Muscle layer of duodenum (tissue), 2 donors: ENCODE measurements around the gene CDHR5.

Experiments used
- H3K27ac ChIP-seq: one replicate; pipeline ENCODE4 v1.7.0; 2013; ENCODE audit warnings: mild to moderate bottlenecking, low read length
- H3K27me3 ChIP-seq: one replicate; pipeline ENCODE4 v1.7.0; 2013; ENCODE audit warnings: low read depth, mild to moderate bottlenecking, control low read depth, low read length
- H3K36me3 ChIP-seq, 2 donors: one replicate each; pipeline ENCODE4 v1.7.0; 2013; ENCODE audit warnings: low read length in 2 of 2, control low read depth in 1 of 2, mild to moderate bottlenecking in 1 of 2; ENCODE audit not compliant: insufficient read depth in 2 of 2, control insufficient read depth in 1 of 2
- H3K4me1 ChIP-seq, 2 donors: one replicate each; pipeline ENCODE4 v1.7.0; 2013; ENCODE audit warnings: low read length in 2 of 2, mild to moderate bottlenecking in 2 of 2, control low read depth in 1 of 2, moderate library complexity in 1 of 2; ENCODE audit not compliant: insufficient read depth in 2 of 2, control insufficient read depth in 1 of 2
- H3K4me3 ChIP-seq, 2 donors: one replicate each; pipeline ENCODE4 v1.7.0; 2013; ENCODE audit warnings: low read length in 2 of 2, low read depth in 1 of 2, mild to moderate bottlenecking in 1 of 2
- H3K9me3 ChIP-seq, 2 donors: one replicate each; pipeline ENCODE4 v1.7.0; 2013; ENCODE audit warnings: low read length in 2 of 2, control low read depth in 1 of 2, mild to moderate bottlenecking in 1 of 2; ENCODE audit not compliant: control insufficient read depth in 1 of 2
- donor health status: healthy.

The CDHR5 gene

DNA sequence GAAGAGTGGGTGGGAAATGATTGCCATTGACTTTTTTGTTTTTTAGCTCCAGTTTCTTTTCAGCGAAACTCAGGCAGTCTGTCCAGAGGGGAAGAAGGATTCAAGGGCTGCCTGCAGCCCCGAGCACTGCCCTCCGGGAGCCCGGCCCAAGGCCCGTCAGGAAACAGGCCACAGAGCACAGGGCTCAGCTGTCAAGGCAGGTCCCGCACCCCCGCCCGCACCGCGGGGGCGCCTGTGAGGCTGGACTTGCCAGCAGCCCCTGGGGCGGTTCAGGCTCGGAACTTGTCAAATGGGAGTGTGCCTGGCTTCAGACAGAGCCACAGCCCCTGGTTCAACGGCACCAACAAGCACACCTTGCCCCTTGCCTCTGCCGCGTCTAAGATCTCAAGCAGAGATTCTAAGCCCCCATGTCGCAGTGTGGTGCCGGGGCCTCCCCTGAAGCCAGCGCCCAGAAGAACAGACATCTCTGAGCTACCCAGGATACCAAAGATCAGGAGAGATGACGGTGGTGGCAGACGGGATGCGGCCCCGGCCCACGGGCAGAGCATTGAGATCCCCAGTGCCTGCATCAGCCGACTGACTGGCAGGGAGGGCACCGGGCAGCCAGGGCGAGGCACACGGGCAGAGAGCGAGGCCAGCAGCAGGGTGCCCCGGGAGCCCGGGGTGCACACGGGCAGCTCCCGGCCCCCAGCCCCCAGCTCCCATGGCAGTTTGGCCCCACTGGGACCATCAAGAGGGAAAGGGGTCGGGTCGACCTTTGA lies 17.6 kb downstream of the CDHR5 start:
- no peak overlapping the region for H3K27ac ChIP-seq
- H3K4me3 ChIP-seq = no peak overlapping the region
- no peaks in the 10 kb centered on the region for H3K9me3 ChIP-seq
- peaks cover 54 to 95% of the 10 kb centered on the region in 2 donors for H3K36me3 ChIP-seq
- H3K27me3 ChIP-seq = no peaks in the 10 kb centered on the region
- H3K4me1 ChIP-seq = peaks cover 0 to 4% of the 10 kb centered on the region in 2 donors

DNA sequence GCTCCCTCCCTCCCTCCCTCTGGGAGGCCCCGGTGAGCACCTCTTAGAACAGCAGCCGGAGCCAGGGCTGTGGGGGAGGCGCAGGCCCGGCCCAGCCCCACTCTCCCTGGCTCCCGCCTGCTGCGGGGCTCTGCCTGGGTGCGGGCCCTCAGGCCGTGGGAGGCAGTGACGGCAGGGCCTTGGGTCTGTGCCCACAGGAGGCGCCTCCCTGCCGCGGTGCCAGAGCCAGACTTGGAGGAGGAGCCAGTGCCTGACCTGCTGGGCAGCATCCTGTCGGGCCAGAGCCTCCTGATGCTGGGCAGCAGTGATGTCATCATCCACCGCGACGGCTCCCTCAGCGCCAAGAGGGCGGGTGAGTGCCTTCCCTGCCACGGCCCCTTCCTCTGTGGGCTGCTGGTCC lies 18.5 kb downstream of the CDHR5 start:
- H3K4me1 ChIP-seq = peaks cover 0 to 4% of the 10 kb centered on the region in 2 donors
- H3K27ac ChIP-seq = no peak overlapping the region
- no peaks in the 10 kb centered on the region for H3K9me3 ChIP-seq
- no peak overlapping the region for H3K4me3 ChIP-seq
- peaks cover 56 to 95% of the 10 kb centered on the region in 2 donors for H3K36me3 ChIP-seq
- no peaks in the 10 kb centered on the region for H3K27me3 ChIP-seq

DNA sequence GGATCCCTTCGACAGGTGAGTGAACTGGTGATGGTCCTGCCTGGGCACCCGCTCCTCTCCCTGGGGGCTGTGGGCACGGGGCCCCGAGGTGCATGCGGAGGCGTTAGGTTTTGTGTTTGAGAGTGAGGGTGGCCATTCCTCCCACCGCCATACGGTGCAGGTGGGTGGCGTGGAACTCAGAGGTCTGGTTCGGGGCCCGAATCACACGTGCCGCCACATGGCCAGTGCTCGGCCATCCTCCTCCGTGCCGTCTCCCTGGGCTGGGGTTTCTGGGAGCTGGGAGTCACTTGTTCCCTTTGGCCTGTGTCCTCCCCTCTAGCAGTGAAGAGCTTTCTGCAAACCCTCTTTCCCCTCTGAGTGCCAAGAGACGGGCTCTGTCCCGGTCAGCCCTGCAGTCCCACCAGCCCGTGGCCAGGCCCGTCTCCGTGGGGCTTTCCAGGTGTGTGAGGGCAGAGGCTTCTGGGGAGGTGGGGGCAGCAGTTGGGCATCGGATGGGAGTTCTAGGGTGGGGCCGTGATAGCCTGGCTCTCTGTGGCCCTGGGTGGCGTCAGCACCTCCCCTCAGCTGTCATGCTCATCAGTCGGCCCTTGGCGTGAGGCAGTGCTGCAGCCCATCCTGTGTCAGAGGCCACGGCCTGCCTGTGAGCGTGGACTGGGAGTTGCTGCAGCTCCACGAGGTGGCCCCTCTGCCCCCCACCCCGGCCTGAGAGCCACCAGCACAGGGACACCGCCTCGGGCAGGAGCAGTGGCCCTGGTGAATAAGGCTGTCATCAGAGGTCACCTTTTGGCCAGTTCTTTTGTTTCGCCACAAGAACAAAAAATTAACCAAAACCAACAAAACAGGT lies 19.2 kb downstream of the CDHR5 start:
- no peaks in the 10 kb centered on the region for H3K9me3 ChIP-seq
- H3K27ac ChIP-seq = no peak overlapping the region
- H3K4me3 ChIP-seq = no peak overlapping the region

DNA sequence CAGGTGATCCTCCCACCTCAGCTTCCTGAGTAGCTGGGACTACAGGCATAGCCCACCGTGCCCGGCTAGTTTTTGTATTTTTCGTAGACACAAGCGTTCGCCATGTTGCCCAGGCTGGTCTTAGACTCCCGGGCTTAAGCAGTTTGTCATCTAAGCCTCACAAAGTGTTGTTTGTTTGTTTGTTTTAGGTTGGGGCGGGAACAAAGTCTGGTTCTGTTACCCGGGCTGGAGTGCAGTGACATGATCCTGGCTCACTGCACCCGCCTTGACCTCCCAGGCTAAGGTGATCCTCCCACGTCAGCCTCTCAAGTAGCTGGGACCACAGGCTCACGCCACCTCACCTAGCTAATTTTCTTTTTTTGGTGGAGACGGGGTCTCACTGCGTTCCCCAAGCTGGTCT lies 21.6 kb downstream of the CDHR5 start:
- no peak overlapping the region for H3K27ac ChIP-seq
- no peaks in the 10 kb centered on the region for H3K9me3 ChIP-seq
- no peaks in the 10 kb centered on the region for H3K27me3 ChIP-seq
- H3K4me3 ChIP-seq = no peak overlapping the region
- H3K4me1 ChIP-seq = peaks cover 0 to 4% of the 10 kb centered on the region in 2 donors
- peaks cover 48 to 83% of the 10 kb centered on the region in 2 donors for H3K36me3 ChIP-seq

More for the DNA sequence above, 19.2 kb downstream of the CDHR5 start:
- no peaks in the 10 kb centered on the region for H3K27me3 ChIP-seq
- peaks cover 49 to 91% of the 10 kb centered on the region in 2 donors for H3K36me3 ChIP-seq
- H3K4me1 ChIP-seq = peaks cover 0 to 4% of the 10 kb centered on the region in 2 donors

DNA sequence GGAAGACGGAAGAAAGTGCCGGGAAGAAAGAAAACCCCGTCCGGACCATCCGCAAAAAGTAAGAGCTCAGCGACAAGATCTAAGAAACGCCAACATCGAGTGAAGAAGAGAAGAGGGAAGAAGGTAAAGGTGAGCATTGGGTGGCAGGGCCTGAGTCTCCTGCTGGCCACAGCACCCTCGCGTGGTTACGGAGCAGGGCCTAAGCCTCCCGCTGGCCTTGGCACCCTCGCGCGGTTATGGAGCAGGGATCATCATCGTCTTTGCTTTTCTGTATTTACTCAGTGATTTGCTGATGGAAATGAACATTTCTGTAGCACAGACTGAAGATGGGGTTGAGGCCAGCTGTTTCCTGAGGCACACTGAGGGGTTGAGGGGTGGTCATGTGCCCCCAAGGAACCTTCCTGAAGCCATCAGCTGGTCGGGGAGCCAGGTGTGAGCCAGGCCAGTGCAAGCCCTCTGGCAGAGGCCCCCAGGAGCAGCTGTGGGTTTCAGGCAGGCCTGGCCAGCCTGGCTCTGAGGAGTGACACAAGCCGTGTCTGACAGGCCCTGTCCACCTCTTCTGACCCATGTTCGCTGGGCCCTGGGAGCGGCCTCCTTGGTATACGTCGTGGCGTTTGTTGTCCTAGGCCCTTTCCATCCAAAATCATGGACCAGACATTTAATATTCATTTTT lies 23.0 kb downstream of the CDHR5 start:
- Histone ChIP-seq H3K36me3 (peaks cover 40 to 82% of the 10 kb centered on the region in 2 donors), H3K4me3 (no peak overlapping the region)

DNA sequence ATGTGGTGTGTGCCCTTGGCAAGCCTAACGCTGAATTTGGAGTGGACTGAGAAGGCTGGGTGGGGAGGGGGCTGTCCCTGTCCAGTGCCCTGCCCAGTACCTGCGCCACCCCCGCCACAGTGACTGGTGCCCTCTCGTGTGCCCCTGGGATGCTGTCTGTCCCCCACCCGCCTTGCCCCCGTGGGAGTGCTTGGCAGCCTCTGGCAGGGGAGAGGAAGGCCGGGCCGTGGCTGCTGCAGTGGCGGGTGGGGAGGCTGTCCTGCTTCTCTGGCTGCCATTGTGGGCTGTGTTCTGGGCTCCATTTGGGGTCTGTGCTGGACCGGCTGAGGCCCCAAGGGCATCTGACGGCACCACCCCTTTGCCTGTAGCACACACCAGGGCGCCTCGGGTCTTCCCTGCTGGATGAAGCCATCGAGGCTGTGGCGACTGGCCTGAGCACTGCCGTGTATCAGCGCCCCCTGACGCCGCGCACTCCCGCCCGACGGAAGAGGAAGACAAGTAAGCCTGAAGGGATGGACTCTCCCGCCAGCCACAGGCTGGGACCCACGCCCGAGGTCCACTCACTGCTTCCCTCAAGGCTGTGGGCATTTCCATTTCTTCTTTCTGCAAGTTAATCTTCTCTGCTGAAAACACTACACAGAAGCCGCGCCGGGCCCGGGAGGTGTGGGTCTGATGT lies 26.6 kb downstream of the CDHR5 start:
- no peak overlapping the region for H3K27ac ChIP-seq
- H3K27me3 ChIP-seq = no peaks in the 10 kb centered on the region
- H3K36me3 ChIP-seq = peaks cover 38 to 81% of the 10 kb centered on the region in 2 donors

More for the DNA sequence above, 23.0 kb downstream of the CDHR5 start:
- Histone ChIP-seq H3K27ac (no peak overlapping the region), H3K27me3 (no peaks in the 10 kb centered on the region), H3K4me1 (peaks cover 0 to 4% of the 10 kb centered on the region in 2 donors), H3K9me3 (no peaks in the 10 kb centered on the region)

DNA sequence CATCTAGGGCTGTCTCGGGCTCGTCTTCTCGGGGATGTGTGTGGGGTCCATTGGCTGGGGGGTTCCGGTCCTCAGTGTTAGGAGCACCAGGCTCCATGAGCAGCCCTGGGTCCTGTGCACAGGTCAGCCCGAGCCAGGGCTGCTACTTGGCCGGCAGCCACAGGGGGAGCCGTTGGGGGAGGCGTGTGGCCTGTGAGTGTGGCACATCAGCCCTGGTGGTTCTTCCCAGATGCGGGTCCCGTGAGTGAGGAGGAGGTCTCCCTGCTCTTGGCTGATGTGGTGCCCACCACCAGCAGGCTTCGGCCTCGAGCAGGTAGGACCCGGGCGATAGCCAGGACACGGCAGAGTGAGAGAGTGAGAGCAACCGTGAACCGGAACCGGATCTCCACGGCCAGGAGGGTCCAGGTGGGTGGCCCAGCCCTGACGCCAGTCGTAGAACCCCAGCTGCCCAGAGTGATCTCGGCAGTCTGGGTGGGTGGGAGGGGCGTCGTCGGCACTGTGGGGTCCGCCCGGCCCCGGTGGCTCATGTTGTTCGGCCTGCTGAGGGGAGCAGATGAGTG lies 27.5 kb downstream of the CDHR5 start:
- H3K4me1 ChIP-seq = no peaks in the 10 kb centered on the region
- H3K4me3 ChIP-seq = no peak overlapping the region
- no peaks in the 10 kb centered on the region for H3K27me3 ChIP-seq
- H3K27ac ChIP-seq = no peak overlapping the region
- no peaks in the 10 kb centered on the region for H3K9me3 ChIP-seq
- peaks cover 47 to 84% of the 10 kb centered on the region in 2 donors for H3K36me3 ChIP-seq

More for the DNA sequence above, 26.6 kb downstream of the CDHR5 start:
- no peaks in the 10 kb centered on the region for H3K9me3 ChIP-seq
- no peaks in the 10 kb centered on the region for H3K4me1 ChIP-seq
- no peak overlapping the region for H3K4me3 ChIP-seq

DNA sequence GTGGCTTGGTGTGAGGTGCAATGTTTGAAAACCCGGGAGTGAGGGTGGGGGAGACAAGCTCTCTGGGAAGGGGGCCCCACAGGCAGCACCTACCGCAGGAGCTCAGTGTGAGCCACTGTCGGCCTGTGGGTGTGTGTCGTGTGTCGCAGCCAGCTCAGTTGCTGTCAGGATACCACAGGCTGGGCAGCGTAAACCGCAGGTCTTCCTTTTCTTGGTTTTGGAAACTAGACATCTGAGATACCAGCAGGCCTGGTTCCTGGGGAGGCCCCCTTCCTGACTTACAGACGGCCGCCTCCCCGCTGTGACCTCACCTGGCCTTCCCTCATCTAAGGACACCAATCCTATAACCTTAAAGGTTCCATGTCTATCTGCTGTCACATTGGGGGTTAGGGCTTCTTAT lies 28.4 kb downstream of the CDHR5 start:
- H3K4me1 ChIP-seq = no peaks in the 10 kb centered on the region
- no peaks in the 10 kb centered on the region for H3K9me3 ChIP-seq
- H3K27me3 ChIP-seq = no peaks in the 10 kb centered on the region
- no peak overlapping the region for H3K4me3 ChIP-seq
- H3K27ac ChIP-seq = no peak overlapping the region
- H3K36me3 ChIP-seq = peaks cover 43 to 81% of the 10 kb centered on the region in 2 donors

DNA sequence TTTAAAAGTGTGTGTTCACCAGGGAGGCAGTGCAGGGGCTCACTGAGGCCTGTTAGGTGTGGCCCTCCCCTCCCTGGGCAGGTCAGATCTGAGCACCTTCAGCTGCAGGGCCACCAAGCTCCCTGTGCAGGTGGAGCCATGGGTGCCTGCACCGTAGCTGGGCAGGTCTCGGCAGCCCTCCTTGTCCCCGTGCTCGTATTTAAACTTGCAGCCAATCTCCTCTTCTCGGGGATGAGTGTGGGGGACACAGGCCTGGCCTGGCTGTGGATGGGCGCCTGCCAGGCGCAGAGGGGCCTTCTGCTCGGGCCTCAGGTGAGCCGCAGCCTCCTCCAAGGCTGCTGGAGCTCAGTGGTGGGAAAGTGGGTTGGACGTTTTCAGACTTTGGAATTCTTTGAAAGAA lies 29.4 kb downstream of the CDHR5 start:
- Histone ChIP-seq H3K4me1 (no peaks in the 10 kb centered on the region), H3K27ac (no peak overlapping the region), H3K36me3 (peaks cover 48 to 85% of the 10 kb centered on the region in 2 donors), H3K27me3 (no peaks in the 10 kb centered on the region), H3K4me3 (no peak overlapping the region), H3K9me3 (no peaks in the 10 kb centered on the region)

DNA sequence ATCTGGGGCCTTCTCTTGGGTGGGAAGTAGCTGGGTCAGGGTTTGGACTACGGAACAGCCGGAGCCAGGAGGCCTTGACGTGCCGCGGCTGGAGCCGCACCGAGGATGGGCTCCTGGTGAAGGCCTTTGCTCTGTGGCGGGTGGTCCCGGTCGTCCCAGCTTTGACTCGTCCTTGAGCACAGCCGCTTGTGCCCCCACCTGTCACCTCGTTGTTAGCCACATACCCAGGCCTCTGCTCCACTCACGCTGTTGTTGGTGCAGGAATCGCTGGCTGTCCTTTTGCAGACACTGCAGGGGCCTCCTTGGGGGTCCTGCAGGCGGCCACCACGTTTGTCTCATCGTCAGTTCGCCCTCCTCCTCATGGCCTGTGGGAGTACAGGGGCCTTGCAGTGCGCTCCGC lies 31.4 kb downstream of the CDHR5 start:
- no peak overlapping the region for H3K27ac ChIP-seq
- no peaks in the 10 kb centered on the region for H3K4me1 ChIP-seq
- H3K4me3 ChIP-seq = no peak overlapping the region
- peaks cover 61 to 89% of the 10 kb centered on the region in 2 donors for H3K36me3 ChIP-seq
- H3K27me3 ChIP-seq = no peaks in the 10 kb centered on the region
- no peaks in the 10 kb centered on the region for H3K9me3 ChIP-seq
